NCI-H187 treated with DMSO at 0.1 percent for 48 hours (cell line): ENCODE results near the gene DSTN.

Experiments
- DNase-seq: peaks from one replicate; lab custom pipeline; 2025; lab: John Stamatoyannopoulos, UW

DSTN gene

DNA sequence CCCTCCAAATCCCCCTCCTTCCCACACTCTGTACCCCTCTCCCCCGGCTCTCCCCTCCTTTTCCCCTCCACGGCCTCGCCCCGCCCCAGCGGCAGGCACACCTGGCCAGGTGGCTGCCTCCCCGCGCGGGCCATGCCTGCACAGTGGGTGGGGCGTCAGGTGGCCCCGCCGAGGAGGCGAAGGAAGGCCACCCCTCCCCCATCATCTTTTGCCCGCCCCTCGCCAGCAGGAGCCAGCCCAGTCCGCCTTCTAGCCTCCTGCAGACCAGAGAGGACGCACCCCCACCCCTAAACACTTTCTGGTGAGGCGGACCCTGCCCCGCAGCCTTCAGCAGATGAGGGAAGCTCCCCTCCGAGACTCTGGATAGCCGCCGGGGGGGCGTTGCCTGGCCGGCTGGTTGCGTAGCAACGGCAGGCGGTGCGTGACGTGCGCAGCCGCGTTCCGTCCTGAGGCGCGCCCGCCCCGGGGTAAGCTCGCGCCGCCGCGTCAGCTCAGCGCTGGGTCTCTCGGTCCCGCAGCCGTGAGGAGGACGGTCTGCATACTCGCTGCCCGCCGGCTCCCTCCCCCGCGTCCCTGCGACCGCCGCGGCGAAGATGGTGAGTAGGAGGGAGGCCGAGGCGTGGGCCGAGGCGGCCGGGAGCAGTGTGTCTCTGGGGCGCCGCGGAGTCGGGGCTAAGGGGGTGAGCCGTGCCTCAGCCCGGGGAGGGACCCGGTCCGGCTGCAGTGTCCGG lies at the start of gene DSTN:
Gene DSTN (plus strand): TSS at position 460 of the 731 bp plus-strand sequence. CDS start 134 bp downstream, at position 594.
- DNase-seq, result no peak

DNA sequence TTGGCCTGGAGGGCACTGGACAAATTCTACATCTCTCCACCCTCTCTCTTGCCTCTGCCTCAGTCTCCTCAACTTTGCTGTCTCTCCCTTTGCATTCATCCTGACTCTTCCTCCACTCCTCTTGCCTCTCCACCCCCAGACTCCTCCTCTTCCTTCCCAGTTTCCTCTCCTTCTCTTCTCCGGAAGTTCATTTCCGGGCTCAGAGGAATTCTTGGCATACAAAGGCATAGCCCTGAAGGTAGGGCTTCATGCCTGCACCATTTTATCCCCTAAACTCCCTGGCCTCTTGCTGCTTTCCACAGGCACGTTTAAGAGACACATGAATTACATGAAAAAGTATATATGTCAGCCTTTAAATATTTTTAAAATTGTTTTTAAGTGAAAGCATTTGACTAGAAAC lies 49.3 kb upstream of the DSTN start:
- DNase-seq, result no peak

DNA sequence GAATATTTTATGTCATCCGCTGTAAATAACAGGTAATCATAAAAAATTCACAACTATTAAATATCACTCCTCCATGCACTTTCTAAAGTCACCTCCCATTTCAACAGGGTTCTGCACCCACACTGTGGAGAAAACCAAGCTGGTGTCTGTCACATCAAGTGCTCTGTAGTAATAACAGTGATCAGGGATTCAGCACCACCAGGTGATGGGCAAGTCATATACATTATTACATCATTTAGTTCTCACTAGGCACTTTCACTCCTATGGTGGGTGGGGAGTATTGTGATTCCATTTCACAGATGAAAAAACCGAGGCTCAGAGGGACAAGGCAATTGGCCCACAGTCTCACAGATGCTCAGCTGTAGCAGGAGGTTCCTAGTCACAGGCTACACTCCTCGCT lies 47.3 kb upstream of the DSTN start:
- DNase-seq, result no peak

DNA sequence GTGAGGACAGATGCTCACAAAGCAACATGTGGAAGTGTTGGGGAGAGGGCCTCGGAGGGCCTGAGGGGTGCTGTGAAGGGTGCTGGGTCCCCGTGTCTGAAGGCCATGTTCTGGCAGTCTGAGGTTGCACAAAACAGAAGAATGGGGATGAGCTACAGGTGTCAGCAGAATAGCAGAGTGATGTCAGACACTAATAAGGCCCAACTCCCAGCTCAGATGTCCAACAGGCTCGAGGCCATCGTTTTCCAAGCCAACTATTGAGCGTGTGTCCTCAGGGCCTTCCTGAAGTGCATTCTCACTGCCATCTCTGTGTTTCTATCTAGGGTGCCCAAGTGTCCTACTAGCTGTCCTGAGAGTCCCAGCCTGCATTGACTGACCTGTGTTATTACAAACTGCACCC lies 46.5 kb upstream of the DSTN start:
- DNase-seq, result no peak

DNA sequence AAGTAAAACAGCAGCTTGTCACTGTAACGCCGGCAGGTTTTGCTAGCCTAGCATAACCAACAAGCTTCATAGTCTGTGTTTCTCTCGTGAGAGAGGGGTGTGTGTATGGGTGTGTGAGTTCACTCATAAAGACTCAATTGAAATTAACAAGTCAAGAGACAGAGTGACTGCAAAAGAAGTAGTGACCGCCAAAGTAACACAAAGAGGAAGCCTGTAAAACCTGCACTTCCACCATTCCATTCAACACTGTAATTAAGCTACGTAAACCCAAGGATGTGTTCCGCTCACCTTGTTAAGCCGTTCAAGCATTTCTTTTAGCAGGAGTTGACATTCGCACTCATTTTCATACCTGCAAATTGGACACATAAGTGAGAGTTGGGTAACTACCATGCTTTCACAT lies 45.3 kb upstream of the DSTN start:
- no peak for DNase-seq

DNA sequence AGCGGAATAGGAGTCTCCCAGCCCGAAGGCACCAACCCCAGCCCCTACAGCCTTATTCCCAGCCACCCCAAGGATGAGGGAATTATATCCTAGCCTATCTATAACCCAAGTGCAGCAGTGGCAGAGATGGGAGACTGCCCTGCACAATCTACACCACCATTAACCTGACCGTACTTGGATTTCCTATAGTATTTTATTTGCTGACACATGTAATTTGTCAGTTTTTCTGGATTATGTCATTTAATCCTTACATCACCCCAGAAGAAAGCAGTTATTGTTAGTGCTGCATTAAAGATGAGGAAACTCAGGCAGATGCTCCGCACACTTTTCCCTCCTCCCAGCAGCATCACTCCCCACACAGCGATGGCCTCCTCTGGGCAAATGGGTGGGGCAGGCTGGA lies 44.7 kb upstream of the DSTN start:
- DNase-seq, result no peak

DNA sequence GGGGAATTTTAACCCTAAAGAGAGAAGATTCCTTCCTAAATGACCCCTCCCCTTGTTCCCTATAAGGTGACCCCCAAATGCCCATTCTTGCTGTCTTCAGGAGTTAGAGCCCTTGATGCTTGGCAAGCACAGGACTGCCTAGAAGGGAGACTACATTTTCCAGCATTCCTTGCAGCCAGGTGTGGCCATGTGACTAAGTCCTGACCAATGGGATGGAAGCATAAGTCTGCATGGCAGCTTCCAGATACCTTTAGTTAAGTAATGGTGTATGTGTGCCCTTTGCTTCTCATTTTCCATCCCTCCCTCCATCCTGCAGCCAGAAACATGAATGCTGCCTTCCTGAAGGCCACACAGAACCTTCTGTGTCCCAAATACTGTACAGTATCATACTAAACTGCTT lies 44.2 kb upstream of the DSTN start:
- no peak for DNase-seq

DNA sequence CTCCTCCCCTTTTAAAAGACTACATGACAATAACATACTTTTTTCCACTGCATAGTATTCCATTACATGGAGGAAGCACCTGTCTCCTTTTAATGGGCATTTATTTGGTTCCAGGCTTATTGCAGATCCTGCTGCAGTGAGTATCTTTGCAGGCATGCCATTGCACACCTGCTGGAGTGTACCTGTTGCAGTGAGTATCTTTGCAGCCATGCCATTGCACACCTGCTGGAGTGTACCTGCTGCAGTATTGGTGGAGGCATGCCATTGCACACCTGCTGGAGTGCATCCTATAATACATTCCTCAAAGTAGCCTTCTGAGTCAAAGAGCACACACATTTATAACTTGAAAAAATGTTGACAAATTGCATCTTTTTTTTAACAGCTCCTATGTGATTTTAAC lies 40.3 kb upstream of the DSTN start:
- DNase-seq, result no peak

DNA sequence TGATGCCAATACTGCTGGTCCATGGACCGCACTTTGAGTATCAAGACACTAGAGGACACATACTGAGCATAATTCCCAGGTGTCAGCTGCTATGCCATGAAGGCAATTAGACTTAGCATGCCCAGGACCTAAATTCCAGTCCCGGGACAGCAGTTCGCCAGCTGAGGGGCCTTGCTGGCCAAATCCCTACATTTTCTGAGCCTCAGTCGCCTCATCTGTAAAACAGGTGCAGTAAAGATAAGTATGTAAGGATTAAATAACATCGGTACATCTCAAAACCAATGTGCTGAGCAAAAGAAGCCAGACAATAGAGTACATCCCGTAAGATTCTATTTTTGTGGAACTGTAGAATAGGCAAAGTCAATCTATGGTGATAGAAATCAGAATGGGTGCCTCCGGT lies 39.7 kb upstream of the DSTN start:
- DNase-seq, result no peak

DNA sequence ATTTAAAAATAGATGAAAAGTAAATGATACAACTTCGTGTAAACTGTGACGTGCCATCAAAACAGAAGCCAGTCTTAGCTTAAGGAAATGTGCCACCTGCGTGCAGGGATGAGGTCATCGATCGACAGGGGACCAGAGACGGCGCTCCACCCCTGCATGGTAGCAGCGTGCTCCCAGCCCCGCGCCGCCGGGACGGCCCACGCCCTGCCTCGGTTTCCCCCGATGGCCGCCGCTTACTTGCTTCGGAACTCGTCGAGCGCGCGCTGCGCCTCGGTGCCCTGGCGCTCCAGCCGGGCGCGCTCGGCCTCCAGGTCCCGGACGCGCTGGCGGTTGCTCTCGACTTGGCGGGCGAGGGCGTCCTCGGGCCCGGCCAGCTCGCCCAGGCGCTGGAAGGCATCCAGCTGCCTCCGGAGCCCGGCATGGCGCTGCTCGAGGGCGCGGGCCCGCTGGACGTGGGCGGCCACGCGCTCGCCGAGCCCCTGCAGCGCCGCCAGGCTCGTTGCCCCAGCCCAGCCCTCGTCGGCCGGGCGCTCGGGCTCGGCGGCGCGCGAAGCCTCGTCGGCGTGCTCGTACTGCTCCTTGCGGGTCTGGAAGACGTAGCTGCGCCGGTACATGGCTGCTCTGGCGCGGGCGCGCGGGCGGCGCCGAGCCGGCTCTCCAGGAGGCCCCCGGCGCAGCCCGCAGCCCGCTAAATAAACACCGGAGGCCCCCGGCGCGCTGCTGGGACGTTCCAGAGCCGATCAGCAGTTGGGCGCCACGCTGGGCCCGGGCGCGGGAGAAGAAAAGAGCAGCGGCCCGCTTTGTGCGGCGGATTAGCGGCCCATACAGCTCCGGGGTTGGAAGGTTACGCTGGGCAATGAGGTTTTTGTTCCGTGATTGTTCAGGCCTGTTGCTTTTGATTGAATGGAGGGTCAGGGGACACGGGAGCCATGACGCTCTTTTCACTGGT lies 38.9 kb upstream of the DSTN start, which contains the start of gene BFSP1:
Gene BFSP1 (minus strand): TSS at position 664 of the 949 bp plus-strand sequence. CDS start 50 bp downstream, at position 614.
- DNase-seq, result no peak

DNA sequence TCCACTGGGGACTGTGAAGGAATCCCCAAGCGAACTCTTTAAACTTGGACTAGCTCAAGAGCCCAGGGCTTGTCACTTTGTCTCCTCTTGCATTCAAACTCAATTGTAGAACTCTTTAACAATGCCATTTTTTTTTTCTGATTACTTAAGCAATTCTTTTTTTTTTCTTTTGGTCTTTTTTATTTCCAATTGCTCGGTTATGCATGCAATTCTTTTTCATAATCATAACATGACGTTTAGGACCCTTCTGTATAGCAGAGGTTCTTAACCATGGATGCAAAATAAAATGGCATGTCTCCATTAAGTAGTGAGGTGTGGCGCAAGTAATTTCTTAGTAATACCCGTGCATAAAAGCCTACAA lies 38.2 kb upstream of the DSTN start:
- DNase-seq, result no peak

DNA sequence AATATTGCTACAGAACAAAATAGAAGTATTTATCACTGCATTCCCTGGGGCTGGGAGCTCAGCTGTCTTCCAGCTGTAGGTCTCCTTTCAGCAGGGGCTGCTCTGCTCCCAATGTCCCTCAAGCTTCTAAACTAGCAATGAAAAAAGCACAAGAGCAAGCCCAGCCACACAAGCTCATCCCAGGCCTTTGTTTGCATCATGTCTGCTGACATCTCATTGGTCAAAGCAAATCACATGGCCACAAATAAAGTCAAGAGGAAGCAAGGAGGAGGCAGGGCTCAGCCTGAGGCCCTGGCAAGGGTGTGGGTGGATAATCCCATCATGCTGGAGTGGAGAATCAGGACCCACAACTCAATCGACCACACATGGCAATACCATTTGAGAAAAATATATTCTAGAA lies 36.5 kb upstream of the DSTN start:
- no peak for DNase-seq

DNA sequence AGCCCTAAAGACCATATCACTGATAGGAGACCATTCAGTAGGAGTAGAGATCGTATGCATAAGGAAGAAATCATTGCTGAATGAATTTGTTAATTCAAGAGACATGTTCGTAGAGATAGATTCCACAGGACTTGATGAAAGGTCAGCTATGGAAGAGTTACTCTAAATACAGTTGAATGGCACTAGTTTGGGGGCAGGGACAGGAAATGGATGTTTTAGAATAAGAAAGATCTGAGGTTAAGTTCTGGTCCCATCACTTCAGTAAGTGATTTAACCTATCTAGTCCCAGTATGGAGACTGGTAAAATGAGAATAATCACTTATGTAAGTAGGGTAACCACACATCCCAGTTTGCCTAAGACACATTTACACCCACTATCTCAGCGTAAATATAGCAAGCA lies 35.8 kb upstream of the DSTN start:
- no peak for DNase-seq

DNA sequence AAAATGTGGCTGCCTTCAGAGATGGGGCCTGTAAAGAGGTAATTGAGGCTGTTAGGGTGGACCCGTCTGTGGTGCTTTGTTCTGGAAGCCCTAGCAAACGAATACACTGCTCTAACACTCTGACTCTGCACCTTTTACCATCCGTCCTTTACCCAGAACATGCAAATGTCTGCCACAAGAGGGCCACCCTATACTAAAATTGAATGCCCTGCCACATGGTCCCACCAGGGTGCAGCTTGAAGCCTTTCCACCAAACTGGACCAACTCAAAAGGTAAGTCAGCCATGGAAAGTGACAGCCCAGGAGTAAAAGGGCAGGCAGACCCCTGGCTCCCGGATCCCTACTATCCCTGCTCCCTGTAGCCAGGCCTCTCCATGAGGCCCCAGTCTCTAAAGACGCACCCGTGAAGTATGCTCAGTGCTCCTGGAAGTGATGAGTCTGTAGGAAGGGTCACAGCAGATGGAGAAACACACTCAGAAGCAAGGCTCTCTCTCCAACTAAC lies 32.9 kb upstream of the DSTN start:
- no peak for DNase-seq

DNA sequence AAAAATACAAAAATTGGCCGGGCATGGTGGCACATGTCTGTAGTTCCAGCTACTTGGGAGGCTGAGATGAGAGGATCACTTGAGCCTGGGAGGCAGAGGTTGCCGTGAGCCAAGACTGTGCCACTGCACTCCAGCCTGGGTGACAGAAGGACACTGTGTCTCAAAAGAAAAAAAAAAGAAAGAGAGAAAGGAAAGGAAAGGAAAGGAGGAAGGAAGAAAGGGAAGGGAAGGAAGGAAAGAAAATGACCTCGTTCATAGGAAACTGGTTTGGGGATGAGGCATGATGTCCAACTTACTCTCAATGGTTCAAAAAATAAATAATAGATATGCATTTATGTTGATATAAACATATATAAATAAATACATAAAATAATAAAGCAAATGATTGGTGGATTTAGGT lies 31.9 kb upstream of the DSTN start:
- no peak for DNase-seq

DNA sequence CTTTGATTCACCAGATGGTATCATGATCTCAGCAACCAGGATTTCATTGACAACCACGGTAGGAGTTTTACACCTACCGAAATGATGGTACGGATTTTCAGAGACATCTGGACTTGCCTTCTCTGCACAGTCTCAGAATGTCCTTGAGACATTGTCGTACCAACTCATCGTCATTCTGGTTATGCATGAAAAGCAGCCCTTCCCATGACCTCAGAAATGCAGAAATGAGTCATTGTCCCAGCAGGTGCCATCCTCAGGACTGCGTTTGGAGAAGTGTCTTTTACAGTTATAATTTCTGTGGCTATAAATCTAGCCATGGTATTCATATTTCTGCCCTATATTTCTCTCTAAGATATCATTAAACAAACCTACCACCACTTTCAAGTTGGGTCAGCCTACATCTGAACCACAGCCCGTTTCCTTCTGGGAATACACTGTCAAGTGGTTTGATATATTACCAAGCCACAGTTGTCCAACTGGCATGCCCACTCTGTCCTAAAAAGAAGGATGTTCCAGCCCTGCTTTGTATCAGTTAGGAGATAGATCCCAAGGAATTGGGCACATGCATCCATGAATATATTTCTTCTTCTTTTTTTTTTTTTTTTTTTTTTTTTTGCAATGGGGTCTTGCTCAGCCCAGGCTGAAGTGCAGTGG lies 31.2 kb upstream of the DSTN start:
- no peak for DNase-seq

DNA sequence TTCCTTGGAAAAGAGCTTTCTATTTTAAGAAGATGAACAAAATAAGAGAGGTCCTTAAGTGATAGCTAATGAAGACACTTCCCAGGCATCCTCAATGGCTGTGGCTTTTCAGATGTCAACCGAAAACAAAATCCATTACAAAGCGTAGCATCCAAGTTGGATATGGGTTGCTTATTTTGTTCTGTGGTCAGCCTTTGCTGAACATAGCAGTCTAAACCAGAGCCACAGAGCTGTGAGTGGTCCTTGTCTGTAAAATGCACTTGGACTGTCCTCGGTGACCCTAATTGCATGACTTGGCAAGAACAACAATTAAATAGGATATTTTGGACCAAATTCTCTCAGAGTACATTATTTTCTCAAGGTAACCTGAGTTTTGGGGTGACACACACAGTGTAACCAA lies 28.3 kb upstream of the DSTN start:
- DNase-seq, result no peak

DNA sequence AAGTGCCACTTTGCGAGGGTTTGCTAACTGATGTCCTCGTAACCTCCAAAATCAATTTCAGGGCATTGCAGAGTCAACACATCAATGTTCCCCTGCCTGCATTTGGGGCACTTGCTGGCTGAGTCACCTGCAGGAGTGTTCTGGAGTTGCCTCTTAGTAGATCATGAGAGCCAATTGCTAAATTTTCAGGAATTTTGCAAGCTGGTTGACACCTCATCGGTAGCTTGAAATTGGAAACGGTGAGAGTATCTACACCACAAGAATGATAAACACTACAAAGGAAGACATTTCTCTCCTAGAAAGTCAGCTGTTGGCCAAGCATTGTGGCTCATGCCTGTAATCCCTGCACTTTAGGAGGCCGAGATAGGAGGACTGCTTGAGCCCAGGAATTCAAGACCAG lies 27.9 kb upstream of the DSTN start:
- DNase-seq, result no peak

DNA sequence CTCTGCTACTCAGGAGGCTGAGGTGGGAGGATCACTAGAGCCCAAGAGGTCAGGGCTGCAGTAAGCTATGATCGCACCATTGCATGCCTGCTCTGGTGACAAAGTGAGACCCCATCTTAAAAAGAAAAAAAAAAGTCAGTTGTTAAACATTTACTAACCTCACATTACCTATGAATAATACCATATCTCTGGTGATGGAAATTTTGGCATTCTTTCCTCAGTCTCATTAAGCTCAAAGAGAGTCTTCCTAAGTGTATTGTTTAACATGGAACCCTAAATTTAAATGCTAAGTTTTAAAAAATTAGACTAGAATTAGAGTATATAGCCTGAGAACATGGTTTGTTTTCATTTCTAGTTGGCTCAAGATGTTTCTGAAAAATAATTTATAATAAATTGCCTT lies 27.4 kb upstream of the DSTN start:
- DNase-seq, result no peak

DNA sequence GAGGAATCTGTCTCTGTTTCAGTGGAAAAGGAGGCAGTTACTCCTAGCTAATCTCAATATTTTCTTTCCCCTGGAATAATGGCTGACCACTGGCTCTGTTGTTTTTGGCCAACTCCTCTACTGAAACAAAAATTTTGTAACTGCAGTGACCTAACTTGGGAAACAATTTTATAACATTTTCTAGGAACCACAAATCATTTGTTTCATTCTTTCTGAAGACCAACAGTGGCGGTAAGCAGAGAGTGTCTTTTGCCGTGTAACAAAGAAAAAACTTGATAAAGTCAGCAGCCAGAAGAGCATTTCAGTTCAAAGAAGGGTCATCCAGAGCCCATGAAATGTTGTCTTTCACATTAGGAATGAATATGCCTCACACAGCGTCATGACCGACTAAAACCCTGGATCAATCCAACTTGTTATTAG lies 26.9 kb upstream of the DSTN start:
- DNase-seq, result no peak

DNA sequence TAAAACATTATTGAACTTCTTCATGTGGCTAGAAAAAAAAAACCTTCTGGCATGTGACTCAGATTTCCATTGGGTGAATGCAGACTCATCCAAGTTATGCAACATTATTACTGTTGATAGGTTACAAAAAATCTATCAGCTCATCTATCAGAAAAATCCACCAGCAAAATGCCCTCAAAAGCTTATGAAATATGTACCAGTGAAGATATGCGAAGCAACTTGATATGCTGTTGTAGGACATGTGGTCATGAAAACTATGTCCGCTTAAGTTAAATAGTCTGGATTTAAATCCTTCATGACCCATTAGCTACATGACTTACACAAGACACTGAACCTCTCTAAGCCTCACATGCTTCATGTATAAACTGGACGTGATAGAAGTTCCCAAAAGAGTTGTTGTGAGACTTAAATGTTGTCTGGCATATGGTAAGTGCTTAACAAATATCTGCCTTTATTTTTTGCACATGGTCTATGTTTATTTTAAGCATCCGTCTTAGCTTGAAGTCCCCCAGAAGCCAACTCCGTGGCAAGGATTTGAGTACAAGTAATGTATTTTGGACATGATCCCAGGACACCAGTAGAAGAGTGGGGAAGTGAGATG lies 26.2 kb upstream of the DSTN start:
- DNase-seq, result no peak

DNA sequence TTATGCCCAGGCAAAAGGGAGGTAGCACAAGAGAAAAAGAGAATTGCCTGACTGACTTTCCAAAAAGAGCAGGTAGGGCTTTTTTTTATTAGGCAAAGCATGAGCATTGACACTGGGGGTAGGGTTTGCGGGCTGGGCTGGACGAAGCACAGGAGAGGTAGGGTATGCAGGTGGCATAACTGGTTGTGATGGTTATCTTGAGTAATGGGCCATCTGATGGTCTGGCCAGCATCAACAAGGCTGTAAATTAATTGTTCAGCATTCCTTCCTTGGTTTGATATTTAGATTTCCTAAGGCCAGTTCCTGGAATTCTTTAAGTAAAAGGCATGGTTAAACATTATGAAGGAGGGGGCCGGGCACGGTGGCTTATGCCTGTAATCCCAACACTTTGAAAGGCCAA lies 24.7 kb upstream of the DSTN start:
- no peak for DNase-seq
